T-cell (primary cell): ENCODE measurements around the gene DAPK2. TPM values are rescaled to one million over a fixed set of nuclear protein-coding genes. Genes with fewer than 3 reads are reported as not detected.

Experiments used
- ATAC-seq, 4 experiments: fragments of 200-7000 bp in 3 of 4; fragments of 150-1000 bp in 1 of 4; cut with Tn5 transposase; replicated peaks in 1 of 4; 1 replicate in 3 of 4; 2 replicates in 1 of 4; pipeline ENCODE4 v1.10.0; 2021; ENCODE audit warnings: moderate library complexity in 3 of 4, mild to moderate bottlenecking in 2 of 4, moderate number of reproducible peaks in 1 of 4
- CTCF ChIA-PET, 2 donors: fragments of 300-600 bp; sonication (Branson Sonifier 250); formaldehyde crosslinking; loops; one replicate each; lab custom pipeline; 2022; ENCODE audit warnings: antibody characterized with exemption in 2 of 2; lab: Charles Lee
- POLR2A ChIA-PET, 2 donors: fragments of 300-600 bp; sonication (Branson Sonifier 250); formaldehyde crosslinking; loops; one replicate each; lab custom pipeline; 2022; ENCODE audit warnings: antibody characterized with exemption in 2 of 2; lab: Charles Lee
- DNase-seq, 35 experiments: peaks; one replicate each; pipeline versions ENCODE4 v3.0.0 to v3.0.0-alpha.2; 2013 to 2023
- H3K27ac ChIP-seq: one replicate; pipeline ENCODE4 v1.5.1; 2013; ENCODE audit warnings: low read length
- H3K27me3 ChIP-seq, 2 experiments: replicated peaks in 1 of 2; 1 replicate in 1 of 2; 2 replicates in 1 of 2; pipeline versions ENCODE4 v1.6.1 to v1.7.0; 2013; ENCODE audit warnings: low read length in 1 of 2, mixed read lengths in 1 of 2; ENCODE audit not compliant: control insufficient read depth in 2 of 2, insufficient read depth in 2 of 2; ENCODE audit errors: extremely low read depth in 1 of 2
- H3K36me3 ChIP-seq, 2 donors: 1 replicate in 1 of 2; 2 replicates in 1 of 2; pipeline versions ENCODE4 v1.6.1 to v1.7.0; 2013; ENCODE audit warnings: low read length in 1 of 2; ENCODE audit not compliant: control insufficient read depth in 2 of 2, insufficient read depth in 1 of 2; ENCODE audit errors: extremely low read depth in 1 of 2
- H3K4me1 ChIP-seq, 2 experiments: 1 replicate in 1 of 2; 2 replicates in 1 of 2; pipeline versions ENCODE4 v1.6.1 to v1.7.0; 2013; ENCODE audit warnings: low read length in 2 of 2, mixed read lengths in 1 of 2; ENCODE audit not compliant: insufficient read depth in 2 of 2, control insufficient read depth in 1 of 2; ENCODE audit errors: extremely low read depth in 1 of 2
- H3K4me3 ChIP-seq, 2 donors: 1 replicate in 1 of 2; 2 replicates in 1 of 2; pipeline versions ENCODE4 v1.5.1 to v1.7.0; 2013; ENCODE audit warnings: mild to moderate bottlenecking in 2 of 2, low read length in 1 of 2, moderate library complexity in 1 of 2; ENCODE audit not compliant: control insufficient read depth in 1 of 2; ENCODE audit errors: extremely low read depth in 1 of 2
- H3K9me3 ChIP-seq: 2 replicates; pipeline ENCODE4 v1.7.0; 2013
- H3K27ac Mint-ChIP-seq, 2 donors: one replicate each; pipeline ENCODE4 v1.8.0; 2020 to 2021; ENCODE audit warnings: mild to moderate bottlenecking in 2 of 2, mixed read lengths in 2 of 2
- H3K27me3 Mint-ChIP-seq, 2 donors: one replicate each; pipeline ENCODE4 v1.8.0; 2021 to 2022; ENCODE audit warnings: mixed read lengths in 2 of 2
- H3K36me3 Mint-ChIP-seq: one replicate; pipeline ENCODE4 v1.8.0; 2021; ENCODE audit warnings: mixed read lengths
- H3K4me1 Mint-ChIP-seq, 3 donors: one replicate each; pipeline ENCODE4 v1.8.0; 2020 to 2022; ENCODE audit warnings: mixed read lengths in 3 of 3, mild to moderate bottlenecking in 1 of 3
- H3K4me3 Mint-ChIP-seq, 3 donors: one replicate each; pipeline ENCODE4 v1.8.0; 2020 to 2022; ENCODE audit warnings: mild to moderate bottlenecking in 3 of 3, mixed read lengths in 3 of 3, moderate library complexity in 3 of 3
- H3K9me3 Mint-ChIP-seq, 3 donors: one replicate each; pipeline ENCODE4 v1.8.0; 2020 to 2022; ENCODE audit warnings: mixed read lengths in 3 of 3
- WGBS: methylation state at CpG from one replicate; pipeline ENCODE4 v1.1.5; 2013; ENCODE audit warnings: missing lambda C conversion rate; ENCODE audit not compliant: insufficient coverage; 5-methylcytosine and 5-hydroxymethylcytosine counted together
- total RNA-seq, 35 experiments: library from RNA in 6 of 35; stranded (reverse) in 6 of 35; fragments of 120-200 nt in 1 of 35; gene quantifications; one replicate each; pipeline versions ENCODE4 v1.2.1 to v1.2.4 and lab custom pipeline; 2013 to 2026

DAPK2 gene
- total RNA-seq, 5 donors from 2014 or later (not counting 1 experiment from before 2014, with no cell fraction given): 0.78 to 23.5 (median 6.1) TPM

DNA sequence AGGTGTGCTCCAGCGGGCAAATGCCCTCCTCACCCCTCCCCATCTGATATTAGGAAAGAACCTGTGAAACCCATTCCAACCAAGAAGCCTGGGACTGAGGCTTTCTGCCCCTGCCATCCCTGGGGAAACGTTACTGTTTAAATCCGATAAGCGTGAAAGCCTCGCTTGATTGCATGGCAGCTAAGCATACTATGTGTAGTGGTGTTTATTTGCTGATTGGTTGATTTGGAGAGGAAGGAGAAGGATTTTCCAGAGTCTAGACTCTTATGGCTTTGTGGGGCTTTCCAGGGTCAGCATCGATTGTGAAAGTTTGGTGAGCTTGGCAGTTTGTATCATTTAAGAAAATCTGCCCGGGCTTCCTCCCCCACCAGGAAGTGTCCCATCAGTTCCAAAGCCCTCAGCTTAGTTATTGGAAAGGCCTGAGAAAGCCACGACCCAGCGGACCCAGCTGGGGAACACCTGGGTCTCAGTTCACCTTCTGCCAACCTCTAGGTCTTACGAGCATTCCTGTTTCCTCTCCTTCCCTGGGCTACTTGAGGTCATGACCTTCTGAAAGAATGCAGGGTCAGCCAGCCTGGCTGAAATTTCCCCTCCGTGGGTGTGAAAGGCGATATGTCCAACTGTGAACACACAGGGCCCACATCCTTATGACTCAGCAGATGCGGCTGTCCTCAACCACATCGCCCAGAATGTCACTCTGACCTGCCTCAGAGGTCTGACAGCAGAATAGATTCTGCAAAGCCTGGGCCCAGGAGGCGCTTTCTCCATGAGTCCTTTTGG lies 149.8 kb downstream of the DAPK2 start:
- Histone ChIP-seq H3K27me3 (no peaks in the 10 kb centered on the region), H3K4me1 (peaks cover 33 to 87% of the 10 kb centered on the region in 2 experiments), H3K27ac (no peak overlapping the region), H3K36me3 (no peaks in the 10 kb centered on the region), H3K4me3 (no peak overlapping the region), H3K9me3 (no peaks in the 10 kb centered on the region)
- no peaks in the 10 kb centered on the region for H3K9me3 Mint-ChIP-seq
- no peaks in the 10 kb centered on the region for H3K27me3 Mint-ChIP-seq
- peak overlapping the region in 1 of 3 donors; percentile 33 for H3K4me3 Mint-ChIP-seq
- ChIA-PET POLR2A (no interaction called here), CTCF (interaction anchor here in 1 of 2 donors (1.1 kb wide), 1 partner anchor 34 kb away, joined by 3 read pairs; no protein-coding TSS in a partner anchor)
- peak overlapping the region; percentile 24 for H3K27ac Mint-ChIP-seq
- ATAC-seq (no peak), DNase-seq (peak in 8 of 35 experiments; percentile 4 to 40 (median 20))
- H3K36me3 Mint-ChIP-seq: no peaks in the 10 kb centered on the region
- WGBS: 51% methylated on average over 13 of the region's 15 CpGs
- H3K4me1 Mint-ChIP-seq: peaks cover 82 to 84% (median 83%) of the 10 kb centered on the region in 3 donors

- H3K4me1 Mint-ChIP-seq: peaks cover 89 to 91% (median 90%) of the 10 kb centered on the region in 3 donors
- no peaks in the 10 kb centered on the region for H3K27me3 ChIP-seq
- POLR2A ChIA-PET: no interaction called here
- no peaks in the 10 kb centered on the region for H3K27me3 Mint-ChIP-seq
- ATAC-seq (no peak), DNase-seq (no peak)
- H3K36me3 ChIP-seq: no peaks in the 10 kb centered on the region
- no peak overlapping the region for H3K27ac ChIP-seq
- CTCF ChIA-PET: interaction anchor here (0.6 to 1.2 kb wide), 3 partner anchors 33 to 69 kb away, joined by 3 read pairs; no protein-coding TSS in a partner anchor
- H3K9me3 ChIP-seq: no peaks in the 10 kb centered on the region
- H3K4me3 ChIP-seq: no peak overlapping the region
- no peaks in the 10 kb centered on the region for H3K9me3 Mint-ChIP-seq
- peaks cover 38 to 95% of the 10 kb centered on the region in 2 experiments for H3K4me1 ChIP-seq
- H3K36me3 Mint-ChIP-seq: no peaks in the 10 kb centered on the region
- peak overlapping the region in 1 of 2 donors; percentile 29 for H3K27ac Mint-ChIP-seq
- WGBS: 86% methylated on average over 7 of the region's 8 CpGs
- peak overlapping the region in 1 of 3 donors; percentile 19 for H3K4me3 Mint-ChIP-seq
These were observed 150.5 kb downstream of the DAPK2 start for GRCh38 chr15:63895787-63896218.

DNA sequence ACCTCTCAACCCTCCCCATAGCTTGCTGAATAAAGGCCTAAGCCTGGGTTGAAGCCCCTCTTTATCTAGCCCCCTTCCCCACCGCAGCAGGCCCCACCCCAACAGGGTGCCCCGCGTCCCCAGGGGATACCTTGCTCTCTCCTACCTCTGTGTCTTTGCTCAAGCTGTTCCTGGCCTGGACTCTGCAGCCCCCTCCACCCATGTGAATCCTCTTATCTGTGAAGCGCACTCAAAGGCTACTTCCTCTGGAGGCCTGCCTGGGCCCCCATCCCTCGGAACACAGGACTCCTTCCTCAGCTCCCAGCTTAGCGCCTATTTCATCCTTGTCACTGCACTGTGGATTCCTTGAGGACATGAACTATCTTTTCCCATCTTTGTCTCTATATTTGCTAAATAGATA lies 151.1 kb downstream of the DAPK2 start:
- ATAC-seq: no peak
- no peaks in the 10 kb centered on the region for H3K27me3 ChIP-seq
- Mint-ChIP-seq H3K4me1 (peaks cover 85 to 87% (median 87%) of the 10 kb centered on the region in 3 donors), H3K9me3 (no peaks in the 10 kb centered on the region), H3K27ac (peak overlapping the region; percentile 52 to 57), H3K27me3 (no peaks in the 10 kb centered on the region), H3K4me3 (peak overlapping the region in 1 of 3 donors; percentile 19), H3K36me3 (no peaks in the 10 kb centered on the region)
- H3K36me3 ChIP-seq: no peaks in the 10 kb centered on the region
- CTCF ChIA-PET: interaction anchor here (0.5 to 1.2 kb wide), 3 partner anchors 35 to 168 kb away, joined by 3 read pairs; no protein-coding TSS in a partner anchor
- POLR2A ChIA-PET: no interaction called here
- WGBS: 92% methylated on average over 4 of the region's 6 CpGs
- H3K9me3 ChIP-seq: no peaks in the 10 kb centered on the region
- H3K4me1 ChIP-seq: peaks cover 38 to 96% of the 10 kb centered on the region in 2 experiments
- H3K4me3 ChIP-seq: no peak overlapping the region
- no peak overlapping the region for H3K27ac ChIP-seq
- DNase-seq: no peak

DNA sequence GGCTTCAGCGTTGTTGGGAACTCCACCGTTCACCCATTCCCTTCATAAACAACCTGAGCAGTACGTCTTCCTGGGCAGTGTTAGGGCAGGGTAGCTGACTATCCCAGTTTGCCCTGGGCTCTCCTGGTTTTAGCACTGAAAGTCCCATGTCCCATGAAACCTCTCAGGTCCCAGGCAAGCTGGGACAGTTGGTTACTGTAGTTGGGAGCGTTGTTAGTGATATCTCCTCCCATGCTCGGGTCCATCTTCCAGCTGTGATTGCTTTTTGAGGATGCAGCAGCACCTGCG lies 151.7 kb downstream of the DAPK2 start:
- Histone ChIP-seq H3K36me3 (no peaks in the 10 kb centered on the region), H3K27ac (no peak overlapping the region), H3K27me3 (no peaks in the 10 kb centered on the region), H3K4me1 (peaks cover 38 to 92% of the 10 kb centered on the region in 2 experiments), H3K9me3 (no peaks in the 10 kb centered on the region), H3K4me3 (no peak overlapping the region)
- peak overlapping the region in 1 of 2 donors; percentile 49 for H3K27ac Mint-ChIP-seq
- H3K27me3 Mint-ChIP-seq: no peaks in the 10 kb centered on the region
- H3K4me1 Mint-ChIP-seq: peaks cover 82 to 84% (median 84%) of the 10 kb centered on the region in 3 donors
- CTCF ChIA-PET: interaction anchor here (0.5 to 1.2 kb wide), 4 partner anchors 34 to 172 kb away, joined by 3 to 7 read pairs (median 4); no protein-coding TSS in a partner anchor
- no peak for ATAC-seq
- H3K4me3 Mint-ChIP-seq: peak overlapping the region in 1 of 3 donors; percentile 19
- H3K9me3 Mint-ChIP-seq: no peaks in the 10 kb centered on the region
- H3K36me3 Mint-ChIP-seq: no peaks in the 10 kb centered on the region
- POLR2A ChIA-PET: no interaction called here
- no peak for DNase-seq
- no CpG with 5 or more reads among the region's 6 CpGs for WGBS

DNA sequence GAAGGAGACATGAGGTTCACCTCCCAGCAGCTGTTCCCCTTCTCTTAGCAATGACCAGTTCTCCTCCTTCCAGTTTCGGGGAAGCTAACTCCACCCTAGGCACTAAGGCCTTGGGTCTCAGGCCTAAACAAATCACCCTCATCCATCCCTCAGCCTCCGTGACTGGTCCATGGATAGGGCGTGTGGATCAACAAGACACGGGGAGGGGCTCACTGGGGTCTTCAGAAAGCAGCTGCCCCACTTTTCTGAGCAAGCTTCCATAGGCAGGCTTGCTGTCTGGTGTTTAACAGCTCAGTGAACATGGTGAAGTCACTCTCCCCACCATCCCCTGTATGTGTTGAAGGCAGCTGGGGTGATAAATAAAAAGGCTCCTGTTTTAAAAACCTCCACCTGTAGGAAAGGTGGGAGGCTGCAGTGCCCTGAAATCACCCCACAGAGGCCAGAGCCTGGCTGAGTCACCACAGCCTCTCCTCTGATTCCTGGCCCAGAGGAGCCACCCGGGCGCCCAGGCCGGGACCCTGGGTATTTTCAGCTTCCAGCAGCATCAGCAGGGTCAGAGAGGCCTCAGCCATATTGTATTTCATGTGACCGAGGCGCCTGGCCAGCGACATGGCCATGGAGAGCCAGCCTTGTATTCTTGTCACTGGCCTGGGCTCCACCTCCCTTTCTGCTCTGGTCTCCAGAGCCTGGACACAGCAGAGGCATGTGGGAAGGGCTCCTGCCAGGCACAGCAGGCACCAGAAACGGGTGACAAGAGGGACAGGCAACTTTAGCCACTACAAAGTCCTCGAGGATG lies 152.2 kb downstream of the DAPK2 start:
- Mint-ChIP-seq H3K4me1 (peaks cover 77 to 84% (median 82%) of the 10 kb centered on the region in 3 donors), H3K9me3 (no peaks in the 10 kb centered on the region), H3K27me3 (no peaks in the 10 kb centered on the region), H3K4me3 (peak overlapping the region in 1 of 3 donors; percentile 50), H3K27ac (peak overlapping the region; percentile 90 to 94), H3K36me3 (no peaks in the 10 kb centered on the region)
- peaks cover 38 to 87% of the 10 kb centered on the region in 2 experiments for H3K4me1 ChIP-seq
- CTCF ChIA-PET: interaction anchor here in 1 of 2 donors (0.5 to 0.6 kb wide), 2 partner anchors 40 to 173 kb away, joined by 4 to 7 read pairs; no protein-coding TSS in a partner anchor
- 97% methylated on average over 10 of the region's 12 CpGs for WGBS
- H3K27ac ChIP-seq: peak overlapping the region; percentile 38
- no peak for DNase-seq
- POLR2A ChIA-PET: no interaction called here
- H3K9me3 ChIP-seq: no peaks in the 10 kb centered on the region
- ATAC-seq: no peak
- no peaks in the 10 kb centered on the region for H3K27me3 ChIP-seq
- no peaks in the 10 kb centered on the region for H3K36me3 ChIP-seq
- H3K4me3 ChIP-seq: no peak overlapping the region
